Kidney (tissue), 14 donors: Measurements from ENCODE around the gene DCPS. TPM values are rescaled to one million over a fixed set of nuclear protein-coding genes. Genes with fewer than 3 reads are reported as not detected.

Experiments
- DNase-seq, 5 donors: peaks; one replicate each; pipeline ENCODE4 v3.0.0-alpha.2; 2013 to 2020
- FAIRE-seq: peaks from 2 replicates; lab custom pipeline; 2012; peaks lifted over from hg19 to GRCh38; lab: Jason Lieb, UNC
- H3K27ac ChIP-seq, 2 donors: one replicate each; pipeline ENCODE4 v1.7.0; 2013; ENCODE audit warnings: low read depth in 2 of 2, low read length in 2 of 2, inconsistent platforms in 1 of 2
- H3K27me3 ChIP-seq: one replicate; pipeline ENCODE4 v1.7.1; 2013; ENCODE audit warnings: low read length, inconsistent platforms; ENCODE audit not compliant: control insufficient read depth, insufficient read depth
- H3K36me3 ChIP-seq, 3 donors: one replicate each; pipeline versions ENCODE4 v1.7.0 to v1.7.1; 2013; ENCODE audit warnings: low read length in 3 of 3, control low read depth in 1 of 3, inconsistent platforms in 1 of 3; ENCODE audit not compliant: insufficient read depth in 3 of 3, control insufficient read depth in 2 of 3
- H3K4me1 ChIP-seq, 3 donors: one replicate each; pipeline versions ENCODE4 v1.7.0 to v1.7.1; 2013; ENCODE audit warnings: low read length in 3 of 3, inconsistent platforms in 1 of 3, low read depth in 1 of 3; ENCODE audit not compliant: control insufficient read depth in 2 of 3, insufficient read depth in 2 of 3
- H3K4me3 ChIP-seq, 3 donors: one replicate each; pipeline versions ENCODE4 v1.7.0 to v1.8.1; 2013; ENCODE audit warnings: low read length in 3 of 3, control low read depth in 1 of 3, inconsistent platforms in 1 of 3
- H3K9ac ChIP-seq, 3 donors: one replicate each; pipeline versions ENCODE4 v1.7.0 to v1.7.1; 2013; ENCODE audit warnings: low read length in 3 of 3, control low read depth in 1 of 3, inconsistent platforms in 1 of 3
- H3K9me3 ChIP-seq, 3 donors: one replicate each; pipeline versions ENCODE4 v1.7.0 to v1.7.1; 2013; ENCODE audit warnings: low read length in 3 of 3, control low read depth in 1 of 3, inconsistent platforms in 1 of 3; ENCODE audit not compliant: control insufficient read depth in 2 of 3, insufficient read depth in 1 of 3
- intact Hi-C: fragments of 100-400 bp; cut with DNase I; formaldehyde crosslinking; loops from one replicate; pipeline ENCODE4 v1.11.1; 2022
- polyA plus RNA-seq: library from polyadenylated mRNA; stranded (reverse); fragments of 350-450 nt; fragmentation: Illumina TruSeq; extraction: RNeasy Lipid Tissue Mini Kit (QIAGEN cat#74804); gene quantifications from one replicate; pipeline ENCODE4 v1.2.3, GENCODE V29; 2014; ENCODE audit warnings: low read depth, low replicate concordance; ENCODE audit not compliant: insufficient read depth
- total RNA-seq: library from RNA; stranded (reverse); fragmentation: NEBNext Ultra II Directional; extraction: Animal tissue kit (Norgen Biotek cat#: 25700); gene quantifications from one replicate; pipeline ENCODE4 v1.2.1, GENCODE V29; 2021
- TF ChIP-seq, protein P1 (sequence below): IDR thresholded peaks from 3 replicates; pipeline ENCODE4 v1.5.1; 2012; ENCODE audit warnings: mild to moderate bottlenecking, moderate library complexity, borderline replicate concordance; ENCODE audit not compliant: insufficient read depth; ENCODE audit errors: extremely low read depth
- donor health status: control.
- donor health status: control.
- donor health status: control.
- donor health status: control.
- donor health status: control.
- donor health status: DM: yes; HTN: yes; CAD: no.
- donor health status: Normal renal cell carcinoma (clear cell type).

DCPS gene
- total and polyA plus RNA-seq, 2 donors from 2014 or later = 23.9 to 24.2 TPM

DNA sequence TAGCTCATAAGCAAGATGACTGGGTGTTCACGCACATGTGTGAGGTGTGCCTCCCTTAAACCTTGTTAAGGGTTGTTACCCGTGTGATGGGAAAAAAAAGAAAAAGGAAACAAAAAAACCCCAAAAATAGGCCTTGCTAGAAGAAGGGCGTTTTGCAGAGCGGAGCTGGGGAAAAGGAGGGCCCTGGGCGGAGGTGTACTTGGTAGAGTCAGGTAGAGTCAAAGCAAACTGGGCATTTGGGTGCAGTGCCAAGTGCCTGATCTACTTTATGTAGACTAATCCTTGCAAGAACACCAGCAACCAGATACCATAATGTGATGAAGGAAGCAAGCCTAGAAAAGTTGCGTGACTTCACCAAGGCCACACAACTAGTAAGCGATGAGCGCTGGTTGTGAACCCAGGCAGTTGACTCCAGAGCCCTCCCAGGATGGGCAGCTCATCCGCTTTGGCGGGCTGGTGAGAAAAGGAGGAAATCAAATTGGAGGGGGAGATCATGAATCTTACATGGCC lies 22.1 kb upstream of the DCPS start:
- peaks cover 0 to 5% (median 3%) of the 10 kb centered on the region in 3 donors for H3K36me3 ChIP-seq
- no peaks in the 10 kb centered on the region for H3K27me3 ChIP-seq
- intact Hi-C loops = no loop called here
- DNase-seq (no peak), FAIRE-seq (no peak)
- peaks cover 5 to 8% (median 6%) of the 10 kb centered on the region in 3 donors for H3K4me1 ChIP-seq
- no peaks in the 10 kb centered on the region for H3K9me3 ChIP-seq
- TF ChIP-seq, protein P1, sequence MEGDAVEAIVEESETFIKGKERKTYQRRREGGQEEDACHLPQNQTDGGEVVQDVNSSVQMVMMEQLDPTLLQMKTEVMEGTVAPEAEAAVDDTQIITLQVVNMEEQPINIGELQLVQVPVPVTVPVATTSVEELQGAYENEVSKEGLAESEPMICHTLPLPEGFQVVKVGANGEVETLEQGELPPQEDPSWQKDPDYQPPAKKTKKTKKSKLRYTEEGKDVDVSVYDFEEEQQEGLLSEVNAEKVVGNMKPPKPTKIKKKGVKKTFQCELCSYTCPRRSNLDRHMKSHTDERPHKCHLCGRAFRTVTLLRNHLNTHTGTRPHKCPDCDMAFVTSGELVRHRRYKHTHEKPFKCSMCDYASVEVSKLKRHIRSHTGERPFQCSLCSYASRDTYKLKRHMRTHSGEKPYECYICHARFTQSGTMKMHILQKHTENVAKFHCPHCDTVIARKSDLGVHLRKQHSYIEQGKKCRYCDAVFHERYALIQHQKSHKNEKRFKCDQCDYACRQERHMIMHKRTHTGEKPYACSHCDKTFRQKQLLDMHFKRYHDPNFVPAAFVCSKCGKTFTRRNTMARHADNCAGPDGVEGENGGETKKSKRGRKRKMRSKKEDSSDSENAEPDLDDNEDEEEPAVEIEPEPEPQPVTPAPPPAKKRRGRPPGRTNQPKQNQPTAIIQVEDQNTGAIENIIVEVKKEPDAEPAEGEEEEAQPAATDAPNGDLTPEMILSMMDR = no peak
- peak overlapping the region; percentile 58 to 77 (median 66) for H3K4me3 ChIP-seq
- peak overlapping the region in 2 of 3 donors; percentile 2 to 85 for H3K9ac ChIP-seq
- H3K27ac ChIP-seq = peak overlapping the region in 1 of 2 donors; percentile 5

DNA sequence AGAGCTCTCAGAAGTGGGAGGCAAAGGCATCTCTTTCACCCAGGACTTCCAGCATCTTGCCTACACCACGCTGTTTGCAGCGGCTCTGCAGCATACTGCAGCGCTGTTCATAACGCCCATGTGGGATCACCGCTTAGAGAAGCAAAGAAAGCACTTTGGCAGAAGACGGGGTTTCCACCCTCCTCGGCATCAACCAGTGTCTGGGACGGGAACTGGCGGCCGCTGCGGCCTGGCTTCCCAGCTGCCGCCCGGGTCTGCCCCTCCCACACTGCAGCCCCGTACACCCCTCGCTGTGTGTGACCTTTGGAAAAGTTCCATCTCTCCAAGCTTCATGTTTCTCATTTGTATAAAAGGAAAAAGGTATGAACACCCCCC lies 21.5 kb upstream of the DCPS start:
- DNase-seq (peak in 3 of 5 donors; percentile 50 to 66 (median 63)), FAIRE-seq (no peak)
- no peaks in the 10 kb centered on the region for H3K27me3 ChIP-seq
- intact Hi-C loops = no loop called here
- peaks cover 0 to 3% (median 0%) of the 10 kb centered on the region in 3 donors for H3K36me3 ChIP-seq
- H3K27ac ChIP-seq = peak overlapping the region; percentile 51 to 76
- H3K9ac ChIP-seq = peak overlapping the region; percentile 33 to 85 (median 65)
- H3K9me3 ChIP-seq = no peaks in the 10 kb centered on the region
- H3K4me3 ChIP-seq = peak overlapping the region; percentile 58 to 77 (median 66)
- peaks cover 5 to 8% (median 6%) of the 10 kb centered on the region in 3 donors for H3K4me1 ChIP-seq
- TF ChIP-seq, protein P1 = no peak

DNA sequence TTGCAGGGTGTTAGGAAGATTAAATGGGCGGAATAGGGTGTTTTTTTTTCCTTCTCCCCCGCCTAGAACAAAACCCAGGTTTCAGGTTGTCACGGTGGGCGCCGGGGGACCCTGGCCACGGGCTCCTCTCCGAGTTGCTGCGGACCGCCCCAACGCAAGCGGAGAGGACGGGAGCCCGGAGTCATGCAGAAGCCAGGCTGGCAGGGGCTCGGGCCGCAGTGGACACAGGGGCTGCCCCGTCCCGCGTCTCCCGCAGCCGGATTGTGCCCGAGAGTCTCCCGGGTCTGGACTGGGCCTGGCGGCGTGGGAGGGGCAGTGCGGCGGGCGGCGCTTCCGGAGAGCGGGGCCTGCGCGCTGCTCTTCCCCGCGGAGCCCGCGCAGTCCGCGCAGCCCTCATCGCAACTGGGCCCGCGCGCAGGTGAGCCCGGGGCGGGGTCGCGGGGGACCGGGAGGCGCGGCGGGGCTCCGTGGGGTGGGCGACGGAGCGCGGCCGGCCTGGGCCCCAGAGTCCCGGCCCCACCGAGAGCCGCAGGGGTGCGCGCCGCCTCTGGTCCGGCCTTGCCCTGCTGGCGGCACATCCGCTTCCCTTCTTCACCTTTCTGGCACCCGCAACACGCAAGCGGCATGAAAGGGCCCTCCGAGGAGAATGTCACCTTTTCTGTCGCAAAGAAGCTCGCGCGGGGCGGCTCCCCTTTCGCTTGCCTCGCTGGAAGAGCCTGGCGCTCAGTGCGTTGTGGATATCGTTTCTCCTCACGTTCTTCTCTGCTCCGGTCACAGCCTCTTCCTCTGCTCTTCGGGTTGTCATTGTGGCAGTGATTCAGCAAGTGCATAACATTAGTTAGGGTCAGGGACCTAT lies 20.9 kb upstream of the DCPS start, which contains the start of gene TIRAP:
Gene TIRAP, plus strand, starts transcription at position 358 of the 856 bp plus-strand sequence. CDS start 7,802 bp downstream, outside the sequence.
- Histone ChIP-seq H3K27ac (peak within 1 kb of the TSS; percentile 77 to 80), H3K36me3 (no peaks in the 10 kb centered on the region), H3K9me3 (no peaks in the 10 kb centered on the region), H3K4me3 (peak within 1 kb of the TSS; percentile 71 to 85 (median 77)), H3K4me1 (peaks cover 5 to 8% (median 6%) of the 10 kb centered on the region in 3 donors), H3K9ac (peak within 1 kb of the TSS; percentile 61 to 85 (median 79)), H3K27me3 (no peaks in the 10 kb centered on the region)
- FAIRE-seq (no peak), DNase-seq (peak; percentile 69 to 89 (median 77))
- TF ChIP-seq, protein P1 = no peak
- intact Hi-C loops = no loop called here
